GM06990 (cell line): Measurements from ENCODE around the gene ASB10.

Source experiments
- DNase-seq: peaks from one replicate; pipeline ENCODE4 v3.0.0-alpha.2; 2011; ENCODE audit not compliant: insufficient read length; ENCODE audit errors: extremely low read depth
- H3K27me3 ChIP-seq: replicated peaks from 2 replicates; pipeline ENCODE4 v1.6.0; 2011; ENCODE audit warnings: low read length; ENCODE audit not compliant: control insufficient read depth, insufficient read depth
- H3K36me3 ChIP-seq: 2 replicates; pipeline ENCODE4 v1.5.1; 2011; ENCODE audit warnings: low read length; ENCODE audit not compliant: control insufficient read depth, insufficient read depth
- H3K4me3 ChIP-seq: replicated peaks from 2 replicates; pipeline ENCODE4 v1.5.1; 2011; ENCODE audit warnings: low read depth, mild to moderate bottlenecking, control low read depth, low read length
- CTCF ChIP-seq: IDR thresholded peaks from 2 replicates; pipeline ENCODE4 v1.5.1; 2011; ENCODE audit warnings: low read length, control low read depth, mild to moderate bottlenecking, inconsistent platforms; ENCODE audit not compliant: insufficient read depth, poor library complexity, severe bottlenecking

Gene ASB10

GRCh38 chr7:151226560-151226874, 39.5 kb upstream of the ASB10 start:
- no peak for TF ChIP-seq CTCF
- H3K36me3 ChIP-seq, result peaks cover 12% of the 10 kb centered on the region

GRCh38 chr7:151225948-151226510, 39.0 kb upstream of the ASB10 start:
- TF ChIP-seq CTCF, result no peak
- Histone ChIP-seq H3K4me3 (peak overlapping the region; percentile 92), H3K27me3 (no peaks in the 10 kb centered on the region), H3K36me3 (peaks cover 13% of the 10 kb centered on the region)
- no peak for DNase-seq

More at GRCh38 chr7:151226560-151226874, 39.5 kb upstream of the ASB10 start:
- H3K4me3 ChIP-seq, result peak overlapping the region; percentile 92
- DNase-seq, result no peak
- H3K27me3 ChIP-seq, result no peaks in the 10 kb centered on the region

- no peak for DNase-seq
- Histone ChIP-seq H3K4me3 (no peak overlapping the region), H3K36me3 (peaks cover 21% of the 10 kb centered on the region), H3K27me3 (no peaks in the 10 kb centered on the region)
- no peak for TF ChIP-seq CTCF
These were observed 36.7 kb upstream of the ASB10 start for GRCh38 chr7:151223728-151224127.

- Histone ChIP-seq H3K4me3 (no peak overlapping the region), H3K27me3 (no peaks in the 10 kb centered on the region), H3K36me3 (peaks cover 43% of the 10 kb centered on the region)
- TF ChIP-seq CTCF, result no peak
- DNase-seq, result no peak
These were observed 31.1 kb upstream of the ASB10 start for GRCh38 chr7:151218170-151218569.

GRCh38 chr7:151215396-151215795, 28.3 kb upstream of the ASB10 start:
- Histone ChIP-seq H3K4me3 (no peak overlapping the region), H3K27me3 (no peaks in the 10 kb centered on the region), H3K36me3 (peaks cover 37% of the 10 kb centered on the region)
- TF ChIP-seq CTCF, result no peak
- DNase-seq, result no peak

GRCh38 chr7:151213826-151214225, 26.8 kb upstream of the ASB10 start:
- DNase-seq, result no peak
- TF ChIP-seq CTCF, result no peak

More at GRCh38 chr7:151213826-151214225, 26.8 kb upstream of the ASB10 start:
- no peak overlapping the region for H3K4me3 ChIP-seq
- no peaks in the 10 kb centered on the region for H3K27me3 ChIP-seq
- H3K36me3 ChIP-seq, result peaks cover 31% of the 10 kb centered on the region
